Stimulated activated CD4-positive, alpha-beta T cell treated with anti-CD3 and anti-CD28 coated beads, Interleukin-4, amount 100 ng/mL, for 48 hours (primary cell): ENCODE data around the gene ATR.

Experiments used
- DNase-seq, 2 donors: peaks; one replicate each; pipeline ENCODE4 v3.0.0-alpha.2; 2020; ENCODE audit warnings: low read depth in 2 of 2

The ATR gene

GRCh38 chr3:142523921-142524566, 54.5 kb downstream of the ATR start:
- no peak for DNase-seq

- no peak for DNase-seq
These were observed 69.5 kb downstream of the ATR start for GRCh38 chr3:142509079-142509478.

GRCh38 chr3:142507241-142507640, 71.3 kb downstream of the ATR start:
- no peak for DNase-seq

GRCh38 chr3:142502187-142502985, 76.1 kb downstream of the ATR start:
- no peak for DNase-seq

GRCh38 chr3:142501004-142501926, 77.3 kb downstream of the ATR start:
- DNase-seq = no peak

- no peak for DNase-seq
These were observed 78.3 kb downstream of the ATR start for GRCh38 chr3:142500211-142500610.

- no peak for DNase-seq
These were observed 79.9 kb downstream of the ATR start for GRCh38 chr3:142498397-142499180.

GRCh38 chr3:142497729-142498128, 80.8 kb downstream of the ATR start:
- DNase-seq = no peak

- DNase-seq = no peak
These were observed 83.4 kb downstream of the ATR start for GRCh38 chr3:142495103-142495502.

- no peak for DNase-seq
These were observed 86.3 kb downstream of the ATR start for GRCh38 chr3:142492184-142492583.

- DNase-seq = no peak
These were observed 88.8 kb downstream of the ATR start for GRCh38 chr3:142489572-142490323.

GRCh38 chr3:142484912-142485435, 93.6 kb downstream of the ATR start:
- no peak for DNase-seq

- no peak for DNase-seq
These were observed 97.3 kb downstream of the ATR start for GRCh38 chr3:142481196-142481595.

GRCh38 chr3:142470826-142471225, 107.7 kb downstream of the ATR start:
- DNase-seq = no peak

GRCh38 chr3:142468456-142468855, 110.1 kb downstream of the ATR start:
- DNase-seq = no peak

- DNase-seq = no peak
These were observed 110.8 kb downstream of the ATR start for GRCh38 chr3:142467768-142468167.

GRCh38 chr3:142460689-142461088, 117.8 kb downstream of the ATR start:
- DNase-seq = no peak

GRCh38 chr3:142459929-142460328, 118.6 kb downstream of the ATR start:
- DNase-seq = no peak

GRCh38 chr3:142459096-142459495, 119.4 kb downstream of the ATR start:
- no peak for DNase-seq

GRCh38 chr3:142450881-142451280, 127.7 kb downstream of the ATR start:
- DNase-seq = no peak

- DNase-seq = no peak
These were observed 128.3 kb downstream of the ATR start for GRCh38 chr3:142450189-142450588.
